Esophagus muscularis mucosa (tissue), 4 donors: ENCODE data around the gene PAX5. TPM values are rescaled to one million over a fixed set of nuclear protein-coding genes. Genes with fewer than 3 reads are reported as not detected.

Source experiments
- DNase-seq: peaks from one replicate; pipeline ENCODE4 v3.0.0-alpha.2; 2017; ENCODE audit errors: extremely low spot score
- H3K27ac ChIP-seq, 4 donors: fragments of 200-600 bp; sonication (generic); replicated peaks in 1 of 4; 1 replicate in 3 of 4; 2 replicates in 1 of 4; pipeline ENCODE4 v1.5.1; 2016 to 2019; ENCODE audit warnings: mild to moderate bottlenecking in 1 of 4
- H3K27me3 ChIP-seq, 4 donors: fragments of 200-600 bp; sonication (generic); one replicate each; pipeline versions ENCODE4 v1.5.1 to v1.6.0; 2016 to 2019
- H3K36me3 ChIP-seq, 4 donors: fragments of 200-600 bp; sonication (generic); one replicate each; pipeline ENCODE4 v1.5.1; 2016 to 2019
- H3K4me1 ChIP-seq, 4 donors: fragments of 200-600 bp; sonication (generic); one replicate each; pipeline ENCODE4 v1.5.1; 2016 to 2019
- H3K4me3 ChIP-seq, 4 donors: fragments of 200-600 bp; sonication (generic); 1 replicate in 2 of 4; 2 replicates in 2 of 4; pipeline ENCODE4 v1.5.1; 2016 to 2019; ENCODE audit warnings: mild to moderate bottlenecking in 4 of 4, moderate library complexity in 1 of 4
- H3K9me3 ChIP-seq, 4 donors: fragments of 200-600 bp; sonication (generic); 1 replicate in 3 of 4; 2 replicates in 1 of 4; pipeline ENCODE4 v1.5.1; 2016 to 2019
- CTCF ChIP-seq, 3 experiments: fragments of 200-600 bp in 2 of 3; fragments of 450-650 bp in 1 of 3; sonication (generic) in 2 of 3; IDR thresholded peaks; one replicate each; pipeline ENCODE4 v1.5.1; 2017 to 2019; ENCODE audit warnings: antibody characterized with exemption in 3 of 3, mild to moderate bottlenecking in 2 of 3, moderate library complexity in 1 of 3
- EP300 ChIP-seq: sonication (generic); formaldehyde crosslinking; IDR thresholded peaks from one replicate; pipeline ENCODE4 v1.6.1; 2017; ENCODE audit warnings: antibody characterized with exemption
- POLR2A ChIP-seq: fragments of 450-650 bp; IDR thresholded peaks from one replicate; pipeline ENCODE4 v1.6.1; 2017; ENCODE audit warnings: antibody characterized with exemption, moderate library complexity, mild to moderate bottlenecking, low read depth
- POLR2AphosphoS5 ChIP-seq, 2 donors: sonication (generic); formaldehyde crosslinking; IDR thresholded peaks; one replicate each; pipeline ENCODE4 v1.6.1; 2017; ENCODE audit warnings: antibody characterized with exemption in 2 of 2
- WGBS: methylation state at CpG from one replicate; pipeline ENCODE4 v1.1.5; 2018; 5-methylcytosine and 5-hydroxymethylcytosine counted together
- intact Hi-C: fragments of 100-400 bp; cut with DNase I; formaldehyde crosslinking; loops from one replicate; pipeline ENCODE4 v1.15.1; 2023
- total RNA-seq, 4 donors: library from RNA; depleted of rRNA; stranded (reverse); fragments of >200 nt; gene quantifications; one replicate each; pipeline versions ENCODE4 v1.1.0 to v1.2.1, GENCODE V29; 2016

PAX5 gene
- total RNA-seq, 4 donors from 2014 or later: 0.17 TPM; not detected in 3

GRCh38 chr9:36831381-36832161 is 202.5 kb downstream of the PAX5 start:
- TF ChIP-seq EP300 (no peak), CTCF (IDR thresholded peaks at IDR 0.05) (no peak), POLR2A (no peak)
- WGBS: 61% methylated on average over 7 of the region's 7 CpGs
- Histone ChIP-seq H3K9me3 (no peaks in the 10 kb centered on the region), H3K27ac (no peak overlapping the region), H3K4me1 (no peaks in the 10 kb centered on the region), H3K27me3 (peaks cover 0 to 7% (median 0%) of the 10 kb centered on the region in 4 donors), H3K4me3 (no peak overlapping the region), H3K36me3 (no peaks in the 10 kb centered on the region)
- no peak for DNase-seq
- intact Hi-C loops: no loop called here

GRCh38 chr9:36828611-36829013 is 205.5 kb downstream of the PAX5 start:
- DNase-seq: no peak
- TF ChIP-seq CTCF (IDR thresholded peaks at IDR 0.05) (no peak), POLR2AphosphoS5 (IDR thresholded peaks at IDR 0.05) (no peak), POLR2A (no peak), EP300 (no peak)
- WGBS: 85% methylated on average over 7 of the region's 7 CpGs

GRCh38 chr9:36827593-36827992 is 206.5 kb downstream of the PAX5 start:
- no peak for DNase-seq
- no peak overlapping the region for H3K4me3 ChIP-seq
- TF ChIP-seq CTCF (IDR thresholded peaks at IDR 0.05) (no peak), EP300 (no peak), POLR2AphosphoS5 (IDR thresholded peaks at IDR 0.05) (no peak)
- H3K4me1 ChIP-seq: no peaks in the 10 kb centered on the region
- no peaks in the 10 kb centered on the region for H3K36me3 ChIP-seq
- WGBS: 59% methylated on average over 5 of the region's 5 CpGs
- H3K27me3 ChIP-seq: peaks cover 0 to 12% (median 0%) of the 10 kb centered on the region in 4 donors
- H3K9me3 ChIP-seq: no peaks in the 10 kb centered on the region
- no peak overlapping the region for H3K27ac ChIP-seq
- intact Hi-C loops: no loop called here

More at GRCh38 chr9:36828611-36829013, 205.5 kb downstream of the PAX5 start:
- Histone ChIP-seq H3K27ac (no peak overlapping the region), H3K27me3 (peaks cover 0 to 12% (median 0%) of the 10 kb centered on the region in 4 donors), H3K4me1 (no peaks in the 10 kb centered on the region), H3K9me3 (no peaks in the 10 kb centered on the region), H3K36me3 (no peaks in the 10 kb centered on the region), H3K4me3 (no peak overlapping the region)
- intact Hi-C loops: no loop called here

- Histone ChIP-seq H3K27ac (no peak overlapping the region), H3K4me1 (no peaks in the 10 kb centered on the region), H3K27me3 (peaks cover 0 to 12% (median 0%) of the 10 kb centered on the region in 4 donors), H3K4me3 (no peak overlapping the region), H3K36me3 (no peaks in the 10 kb centered on the region), H3K9me3 (no peaks in the 10 kb centered on the region)
- intact Hi-C loops: no loop called here
- TF ChIP-seq POLR2AphosphoS5 (IDR thresholded peaks at IDR 0.05): no peak
- no peak for TF ChIP-seq CTCF (IDR thresholded peaks at IDR 0.05)
- no peak for TF ChIP-seq EP300
- no peak for TF ChIP-seq POLR2A
- DNase-seq: no peak
- 70% methylated on average over 2 of the region's 4 CpGs for WGBS
Observed at GRCh38 chr9:36826581-36826980, 207.5 kb downstream of the PAX5 start.

GRCh38 chr9:36825179-36825578 is 208.9 kb downstream of the PAX5 start:
- Histone ChIP-seq H3K27me3 (peaks cover 0 to 12% (median 0%) of the 10 kb centered on the region in 4 donors), H3K4me3 (no peak overlapping the region), H3K36me3 (no peaks in the 10 kb centered on the region), H3K9me3 (no peaks in the 10 kb centered on the region), H3K4me1 (no peaks in the 10 kb centered on the region), H3K27ac (no peak overlapping the region)
- TF ChIP-seq EP300 (no peak), POLR2AphosphoS5 (IDR thresholded peaks at IDR 0.05) (no peak), POLR2A (no peak)
- no peak for DNase-seq
- 84% methylated on average over 7 of the region's 8 CpGs for WGBS
- intact Hi-C loops: no loop called here
